LoVo (cell line): ENCODE measurements around the gene DDOST.
"Not testable (repeated sequence)": the region's sequence is repeated elsewhere in the genome, so short reads cannot be mapped to it uniquely, and the experiment has no call there.

Experiments
- DNase-seq: peaks from one replicate; pipeline ENCODE4 v3.0.0-alpha.2; 2016; ENCODE audit warnings: low spot score

The DDOST gene

DNA sequence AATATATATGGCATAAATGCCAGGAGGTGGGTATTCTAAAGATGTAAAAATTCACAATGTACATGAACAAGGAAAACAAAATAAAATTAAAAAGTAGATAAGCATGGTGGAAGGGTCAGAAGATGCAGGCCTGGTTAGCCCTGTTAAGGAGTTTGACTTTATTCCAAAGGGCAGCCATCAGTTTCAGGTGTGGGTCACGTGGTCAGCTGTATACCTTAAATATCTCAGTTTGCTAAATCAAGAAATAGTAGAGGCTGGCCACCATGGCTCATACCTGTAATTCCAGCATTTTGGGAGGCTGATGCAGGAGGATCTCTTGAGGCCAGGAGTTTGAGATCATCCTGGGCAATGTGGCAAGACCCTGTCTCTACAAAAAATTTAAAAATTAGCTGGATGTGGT is 36.5 kb downstream of the DDOST start:
- DNase-seq = no peak

DNA sequence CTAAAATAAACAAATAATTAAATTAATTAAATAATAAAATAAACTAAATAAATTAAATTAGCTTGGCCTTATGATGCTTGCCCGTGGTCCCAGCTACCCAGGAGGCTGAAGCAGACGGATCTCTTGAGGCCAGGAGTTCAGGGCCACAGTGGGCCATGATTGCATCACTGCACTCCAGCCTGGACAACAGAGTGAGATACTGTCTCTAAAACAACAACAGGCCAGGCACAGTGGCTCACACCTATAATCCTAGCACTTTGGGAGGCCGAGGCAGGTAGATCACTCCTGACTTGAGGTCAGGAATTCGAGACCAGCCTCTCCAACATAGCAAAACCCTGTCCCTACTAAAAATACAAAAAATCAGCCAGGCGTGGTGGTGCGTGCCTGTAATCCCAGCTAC is 40.2 kb downstream of the DDOST start:
- DNase-seq = no peak

DNA sequence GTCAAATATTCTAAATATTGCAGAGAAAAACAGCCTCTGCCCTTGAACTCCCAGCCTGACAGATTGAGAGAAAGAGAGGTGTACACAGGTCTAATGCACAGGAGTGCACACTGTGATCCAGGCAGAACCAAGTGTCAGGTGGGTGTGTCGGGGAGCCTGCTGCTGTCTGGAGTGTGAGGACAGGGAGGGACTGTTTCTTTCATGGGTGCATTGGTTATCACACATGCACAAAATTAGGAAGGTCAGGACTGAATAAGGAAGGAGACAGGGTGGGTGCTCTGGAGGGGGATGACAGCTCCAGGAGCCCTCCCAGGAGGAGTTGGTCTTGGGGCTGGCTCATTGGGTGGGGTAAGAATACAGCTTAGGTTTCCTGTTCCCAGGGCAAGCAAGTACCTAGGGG is 41.2 kb downstream of the DDOST start:
- no peak for DNase-seq

DNA sequence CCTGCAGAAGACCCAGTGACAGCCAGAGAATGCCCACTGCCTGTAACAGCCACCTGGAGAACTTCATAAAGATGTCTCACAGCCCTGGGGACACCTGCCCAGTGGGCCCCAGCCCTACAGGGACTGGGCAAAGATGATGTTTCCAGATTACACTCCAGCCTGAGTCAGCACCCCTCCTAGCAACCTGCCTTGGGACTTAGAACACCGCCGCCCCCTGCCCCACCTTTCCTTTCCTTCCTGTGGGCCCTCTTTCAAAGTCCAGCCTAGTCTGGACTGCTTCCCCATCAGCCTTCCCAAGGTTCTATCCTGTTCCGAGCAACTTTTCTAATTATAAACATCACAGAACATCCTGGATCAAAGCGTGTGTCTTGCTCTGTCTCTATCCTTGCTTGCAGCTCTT is 42.6 kb downstream of the DDOST start:
- no peak for DNase-seq

DNA sequence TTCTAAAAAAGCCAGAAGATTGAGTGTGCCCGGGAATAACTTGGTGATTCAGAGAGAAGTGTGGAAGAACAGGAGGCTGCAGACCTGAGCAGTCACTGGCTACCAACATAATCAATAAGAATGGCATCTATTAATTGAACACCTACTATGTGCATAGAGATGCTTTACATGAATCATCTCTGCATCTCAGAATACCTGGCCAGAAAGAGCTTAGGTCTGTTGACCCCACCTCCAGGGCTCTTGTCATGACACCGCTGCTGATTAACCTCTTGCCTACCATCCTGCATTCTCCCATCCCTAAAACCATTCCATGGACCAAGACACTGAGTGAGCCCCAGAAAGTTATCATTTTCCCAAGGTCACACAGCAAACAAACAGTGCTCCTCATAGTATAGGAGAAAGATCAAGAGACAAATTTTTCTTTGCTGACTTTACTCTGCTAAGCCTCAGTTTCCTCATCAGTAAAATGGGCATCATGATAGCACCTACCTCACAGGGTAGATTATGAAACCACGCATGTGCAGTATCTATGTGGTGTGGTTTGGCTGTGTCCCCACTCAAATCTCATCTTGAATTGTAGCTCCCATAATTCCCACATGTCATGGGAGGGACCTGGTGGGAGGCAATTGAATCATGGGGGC is 44.2 kb downstream of the DDOST start:
- no peak for DNase-seq

DNA sequence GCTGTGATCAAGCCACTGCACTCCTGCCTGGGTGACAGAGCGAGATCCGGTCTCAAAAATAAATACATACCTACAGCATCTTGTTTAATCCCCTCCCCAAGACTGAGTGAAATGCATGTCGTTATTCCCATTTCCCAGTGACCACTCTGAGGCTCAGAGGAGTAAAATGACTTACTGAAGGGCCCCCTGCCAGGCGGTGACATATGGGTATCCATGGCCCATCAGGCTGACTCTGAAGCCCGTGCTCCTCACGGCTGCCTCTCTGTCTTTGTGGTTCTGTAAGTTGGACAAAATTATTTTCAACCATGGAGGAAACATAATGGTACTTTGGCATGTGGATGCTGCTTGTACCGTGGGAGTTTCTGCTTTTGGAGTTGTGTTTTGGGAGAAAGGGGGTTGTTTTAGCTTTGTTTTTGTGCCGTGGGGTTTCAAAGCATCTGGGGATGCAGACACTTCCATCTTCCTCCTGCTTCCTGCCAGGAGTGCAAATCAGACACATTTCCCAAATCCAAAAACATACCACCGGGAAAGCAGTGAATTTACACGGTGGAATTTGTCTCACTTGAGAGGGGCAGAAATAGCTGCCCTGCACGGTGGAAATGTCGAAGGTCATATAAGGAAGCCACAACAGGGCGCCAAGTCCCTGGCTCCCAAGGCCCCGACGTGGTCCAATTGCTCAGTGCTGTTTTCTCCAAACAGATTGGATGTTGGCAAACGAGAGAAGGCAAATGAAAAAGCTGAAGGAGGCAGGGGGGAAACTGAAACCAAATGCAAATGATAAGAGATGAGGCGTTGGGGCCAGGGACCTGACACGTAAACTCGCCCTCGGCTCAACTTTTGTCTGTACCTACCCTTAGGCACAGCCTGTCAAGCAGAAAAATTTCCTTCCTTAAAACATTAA is 45.0 kb downstream of the DDOST start:
- DNase-seq = no peak

DNA sequence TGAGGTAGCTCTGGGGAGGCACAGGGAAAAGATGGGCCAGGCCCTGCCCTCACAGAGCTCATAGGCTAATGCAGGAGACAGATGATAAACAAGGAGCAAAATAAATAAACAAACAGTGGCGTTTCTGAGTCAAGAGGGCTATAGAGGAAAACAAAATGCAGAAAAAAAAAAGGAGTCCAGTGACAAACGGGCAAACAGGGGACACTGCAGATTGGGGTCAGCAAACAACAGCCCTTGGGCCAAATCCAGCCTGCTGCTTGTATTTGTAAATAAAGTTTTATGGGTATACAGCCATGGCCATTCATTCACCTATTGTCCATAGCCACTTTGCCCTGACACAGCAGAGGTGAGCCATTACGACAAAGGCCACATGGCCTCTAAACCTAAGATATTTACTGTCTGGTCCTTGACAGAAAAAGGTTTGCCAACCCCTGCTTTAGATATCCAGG is 47.0 kb downstream of the DDOST start:
- DNase-seq = no peak

DNA sequence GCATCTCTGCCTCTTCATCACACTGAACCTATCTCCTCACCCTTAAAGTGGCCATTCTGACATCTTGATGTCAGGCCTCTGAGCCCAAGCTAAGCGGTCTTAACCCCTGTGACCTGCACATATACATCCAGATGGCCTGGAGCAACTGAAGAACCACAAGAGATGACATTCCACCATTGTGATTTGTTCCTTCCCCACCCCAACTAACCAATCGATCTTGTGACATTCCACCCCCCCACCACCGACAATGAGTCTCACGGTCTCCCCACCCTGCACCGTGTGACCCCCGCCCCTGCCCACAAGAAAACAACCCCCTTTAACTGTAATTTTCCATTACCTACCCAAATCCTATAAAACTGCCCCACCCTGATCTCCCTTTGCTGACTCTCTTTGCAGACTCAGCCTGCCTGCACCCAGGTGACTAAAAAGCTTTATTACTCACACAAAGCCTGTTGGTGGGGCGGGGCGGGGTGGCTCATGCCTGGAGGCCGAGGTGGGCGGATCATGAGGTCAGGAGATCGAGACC is 48.9 kb downstream of the DDOST start:
- DNase-seq = peak; percentile 78

DNA sequence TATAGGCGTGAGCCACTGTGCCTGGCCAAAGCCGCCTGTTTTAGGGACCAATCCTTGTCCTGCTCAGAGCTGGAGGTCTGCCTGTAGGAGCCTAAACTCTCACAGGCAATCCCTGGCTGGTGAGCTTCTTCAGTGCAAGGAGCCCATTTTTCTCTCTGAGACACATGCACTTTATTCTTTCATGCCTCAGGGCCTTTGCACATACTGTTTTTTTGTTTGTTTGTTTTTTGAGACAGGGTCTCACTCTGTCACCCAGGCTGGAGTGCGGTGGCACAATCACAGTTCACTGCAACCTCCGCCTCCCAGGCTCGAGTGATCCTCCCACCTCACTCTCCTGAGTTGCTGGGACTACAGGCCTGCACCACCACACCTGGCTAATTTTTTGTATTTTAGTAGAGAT is 49.5 kb downstream of the DDOST start:
- no peak for DNase-seq

DNA sequence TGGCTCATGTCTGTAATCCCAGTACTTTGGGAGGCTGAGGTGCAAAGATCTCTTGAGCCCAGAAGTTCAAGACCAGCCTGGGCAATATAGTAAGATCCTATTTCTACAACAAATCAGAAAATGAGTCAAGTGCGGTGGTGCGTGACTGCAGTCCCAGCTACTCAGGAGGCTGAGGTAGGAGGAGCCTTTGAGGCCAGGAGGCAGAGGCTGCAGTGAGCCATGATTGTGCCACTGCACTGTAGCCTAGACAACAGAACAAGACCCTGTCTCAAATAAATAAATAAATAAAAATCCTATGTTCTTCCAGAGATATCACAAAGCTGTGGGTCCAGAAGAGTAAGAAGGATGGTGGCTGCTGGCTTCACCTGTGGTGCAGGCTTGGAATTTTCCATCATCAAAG is 50.2 kb downstream of the DDOST start:
- no peak for DNase-seq

DNA sequence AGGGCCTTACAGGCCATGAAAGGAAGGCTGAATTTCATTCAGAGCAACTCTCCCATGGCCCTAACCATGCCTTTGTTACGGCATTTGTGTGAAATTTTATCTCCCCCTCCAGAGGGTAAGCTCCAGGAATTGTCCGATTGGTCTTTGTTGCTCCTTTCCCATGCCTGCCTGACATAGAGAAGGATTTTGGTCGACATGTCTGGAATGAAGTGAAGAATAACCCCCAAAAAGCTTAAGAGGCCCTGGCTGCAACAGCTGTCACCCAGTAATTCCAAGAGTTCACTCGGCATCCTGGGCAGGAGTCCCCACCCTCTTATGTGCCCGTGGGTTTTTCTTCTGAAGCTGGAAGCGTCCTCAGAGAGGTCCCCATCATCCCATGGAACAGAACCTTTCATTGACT is 51.6 kb downstream of the DDOST start:
- DNase-seq = no peak

DNA sequence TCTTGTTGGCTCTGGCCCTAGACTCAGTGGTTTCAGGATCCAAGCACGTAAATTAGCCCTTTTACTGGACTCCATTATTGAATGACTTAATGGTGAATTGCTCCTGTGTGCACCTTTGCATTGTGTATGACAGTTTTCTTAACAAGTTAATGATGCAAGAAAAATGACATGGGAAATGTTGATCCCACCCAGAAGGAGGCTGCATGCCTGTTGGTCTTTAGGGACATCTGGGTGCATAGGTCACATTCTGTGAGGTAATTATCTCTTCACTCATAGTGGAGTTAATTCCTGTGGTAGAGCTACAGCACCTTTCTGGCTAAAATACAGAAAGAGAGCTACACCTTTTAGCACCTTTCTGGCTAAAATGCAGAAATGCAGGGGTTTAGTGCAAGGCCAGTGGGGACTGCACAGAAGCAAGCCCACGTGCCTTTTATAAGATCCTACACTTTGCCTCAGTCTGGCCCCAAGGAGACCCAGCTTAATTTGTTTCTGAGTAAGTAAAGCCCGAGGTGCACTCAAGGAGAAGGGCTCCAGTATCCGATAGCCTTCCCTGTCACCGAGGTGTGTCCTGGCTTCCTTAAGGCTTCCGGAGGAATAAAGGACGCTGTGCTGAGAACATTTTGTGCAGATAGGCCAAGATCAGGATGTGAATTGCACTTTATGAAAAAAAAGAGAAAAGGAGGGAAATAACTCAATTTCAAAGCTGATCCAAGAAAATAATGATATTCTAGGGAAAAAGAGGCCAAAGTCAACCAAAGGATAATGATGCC is 54.2 kb downstream of the DDOST start:
- not testable (repeated sequence) for DNase-seq

DNA sequence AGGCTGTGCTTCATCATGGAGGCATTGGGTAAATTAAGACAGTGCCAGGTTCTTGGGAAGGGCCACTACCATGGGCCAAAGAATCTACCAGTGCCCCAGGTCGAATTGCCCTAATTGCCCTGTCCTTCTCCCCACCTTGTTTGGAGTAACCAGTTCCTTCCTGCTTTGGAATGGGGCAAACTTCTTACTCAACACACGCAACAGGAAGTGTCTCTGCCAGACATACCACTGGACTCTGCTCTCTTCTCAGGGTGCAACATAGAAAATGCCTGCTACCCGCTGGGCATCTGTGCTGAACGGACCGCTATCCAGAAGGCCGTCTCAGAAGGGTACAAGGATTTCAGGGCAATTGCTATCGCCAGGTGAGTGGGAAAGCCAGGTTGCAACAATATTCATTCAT is 56.5 kb downstream of the DDOST start:
- no peak for DNase-seq

DNA sequence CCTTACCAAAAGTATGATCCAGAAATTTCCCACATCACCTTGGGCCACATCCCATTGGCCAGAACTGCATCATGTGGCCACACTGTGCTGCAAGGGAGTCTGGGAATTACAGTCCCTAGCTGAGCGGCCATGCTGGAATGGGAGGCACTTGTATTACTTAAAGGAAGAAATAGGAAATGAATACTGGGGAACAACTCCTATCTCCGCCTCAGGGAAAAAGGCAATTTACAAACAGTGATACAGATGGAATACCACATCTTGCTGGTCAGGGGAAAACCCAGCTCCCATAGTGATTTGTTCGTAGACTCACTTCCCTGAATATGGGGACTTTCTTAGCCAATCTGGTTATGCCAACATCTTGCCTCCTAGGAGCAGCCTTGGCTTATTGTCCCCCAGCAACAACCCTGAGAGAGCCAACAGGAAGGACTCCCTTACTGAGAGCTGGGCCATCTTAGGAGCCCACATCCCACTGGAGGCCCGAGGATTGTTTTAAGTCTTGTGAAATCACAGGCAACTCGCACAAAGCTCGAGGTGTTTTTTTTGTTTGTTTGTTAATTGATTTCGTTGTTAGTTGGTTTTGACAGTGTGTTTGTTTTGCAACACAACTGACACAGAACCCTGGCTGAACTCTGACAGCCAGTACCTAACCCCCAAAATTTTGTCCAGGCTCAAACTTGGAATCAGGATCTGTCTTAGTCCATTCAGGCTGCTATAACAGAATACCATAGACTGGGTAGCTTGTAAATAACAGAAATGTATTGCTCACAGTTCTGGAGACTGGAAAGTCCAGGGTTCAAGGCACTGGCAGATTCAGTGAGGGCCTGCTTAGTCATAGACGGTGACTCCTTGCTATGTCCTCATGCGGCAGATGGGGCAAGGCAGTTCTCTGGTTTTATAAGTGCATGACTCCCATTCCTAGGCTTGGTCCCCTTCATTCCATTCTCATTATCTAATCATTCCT is 57.4 kb downstream of the DDOST start:
- peak; percentile 38 for DNase-seq

DNA sequence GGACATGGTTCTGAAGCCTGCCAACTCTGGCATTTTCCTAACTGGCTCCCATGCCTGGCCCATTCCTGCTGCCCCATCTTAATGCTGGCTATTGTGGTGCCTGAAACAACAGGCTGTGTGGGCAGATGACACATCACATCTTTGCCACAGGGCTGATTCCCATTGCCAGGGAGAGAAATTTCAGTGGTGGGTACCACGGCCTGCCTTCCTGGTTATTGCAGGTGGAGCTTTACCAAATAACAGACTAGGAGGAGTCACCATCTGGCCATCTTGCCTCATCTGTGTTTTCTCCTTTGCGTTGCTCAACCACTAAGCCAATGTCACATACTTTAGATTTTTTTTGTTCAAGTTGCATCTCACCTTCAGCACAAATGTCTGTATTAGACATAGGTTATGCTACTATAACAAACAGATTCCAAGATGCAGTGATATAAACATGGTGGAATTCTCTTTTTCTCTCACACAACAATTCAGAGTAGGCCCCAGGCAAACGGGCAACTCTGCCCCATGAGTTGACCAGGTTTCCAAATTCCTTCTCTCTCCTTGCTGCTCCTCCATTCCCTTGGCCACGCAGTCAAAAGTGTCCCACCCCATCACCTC is 58.2 kb downstream of the DDOST start:
- no peak for DNase-seq
